GM12878 (cell line): ENCODE data around the gene GGCX. TPM values are rescaled to one million over a fixed set of nuclear protein-coding genes. Genes with fewer than 3 reads are reported as not detected.

Experiments
- BACH1 ChIP-seq: fragments of 450-650 bp; IDR thresholded peaks from 2 replicates; pipeline ENCODE4 v1.6.1; 2017; ENCODE audit warnings: mild to moderate bottlenecking, borderline replicate concordance
- ETV6 ChIP-seq, 2 experiments: fragments of 450-650 bp in 1 of 2; IDR thresholded peaks in 1 of 2; conservative IDR thresholded peaks in 1 of 2; 2 replicates each; pipeline ENCODE4 v1.6.1; 2014; ENCODE audit warnings: antibody characterized with exemption in 1 of 2, borderline replicate concordance in 1 of 2, low read depth in 1 of 2, mild to moderate bottlenecking in 1 of 2, moderate library complexity in 1 of 2
- EZH2 ChIP-seq: IDR thresholded peaks from 2 replicates; pipeline ENCODE4 v1.6.1; 2012; ENCODE audit warnings: low read depth, mild to moderate bottlenecking, control low read depth, inconsistent platforms, low read length, borderline replicate concordance; ENCODE audit not compliant: control insufficient read depth
- FOXM1 ChIP-seq: IDR thresholded peaks from 2 replicates; pipeline ENCODE4 v1.6.1; 2012; ENCODE audit warnings: low read depth, mild to moderate bottlenecking, inconsistent platforms, low read length, moderate library complexity
- HDAC6 ChIP-seq: fragments of 200-600 bp; sonication (generic); IDR thresholded peaks from one replicate; pipeline ENCODE4 v1.8.0; 2017; ENCODE audit warnings: antibody characterized with exemption; ENCODE audit not compliant: unreplicated experiment
- IKZF2 ChIP-seq, 2 experiments: fragments of 450-650 bp; IDR thresholded peaks; 2 replicates each; pipeline ENCODE4 v1.6.1; 2017; ENCODE audit warnings: mild to moderate bottlenecking in 2 of 2, moderate library complexity in 2 of 2
- KDM1A ChIP-seq: fragments of 200-600 bp; sonication (generic); IDR thresholded peaks from 2 replicates; pipeline ENCODE4 v1.6.1; 2016; ENCODE audit warnings: borderline replicate concordance
- LARP7 ChIP-seq: fragments of 450-650 bp; IDR thresholded peaks from 2 replicates; pipeline ENCODE4 v1.6.1; 2017; ENCODE audit warnings: mild to moderate bottlenecking
- MEF2A ChIP-seq: IDR thresholded peaks from 2 replicates; pipeline ENCODE4 v1.6.1; 2011; ENCODE audit warnings: low read depth, mild to moderate bottlenecking, low read length, moderate library complexity; ENCODE audit not compliant: insufficient read depth
- MXI1 ChIP-seq: fragments of 150-350 bp; IDR thresholded peaks from 2 replicates; pipeline ENCODE4 v1.6.1; 2011; ENCODE audit warnings: low read depth, mild to moderate bottlenecking, inconsistent platforms, low read length, improper control_type of control experiment
- NBN ChIP-seq: fragments of 450-650 bp; IDR thresholded peaks from 2 replicates; pipeline ENCODE4 v1.6.1; 2016
- NFIC ChIP-seq: IDR thresholded peaks from 2 replicates; pipeline ENCODE4 v1.6.1; 2012; ENCODE audit warnings: low read depth, mild to moderate bottlenecking, inconsistent platforms, low read length, moderate library complexity
- NR2C2 ChIP-seq: IDR thresholded peaks from 2 replicates; pipeline ENCODE4 v1.6.1; 2011; ENCODE audit warnings: borderline replicate concordance, low read depth; ENCODE audit not compliant: control insufficient read depth, insufficient read length
- PAX8 ChIP-seq: fragments of 450-650 bp; IDR thresholded peaks from 2 replicates; pipeline ENCODE4 v1.6.1; 2017; ENCODE audit warnings: mild to moderate bottlenecking, moderate library complexity
- POLR2A ChIP-seq: IDR thresholded peaks from 2 replicates; pipeline ENCODE4 v1.6.1; 2011; ENCODE audit warnings: low read depth, mild to moderate bottlenecking, low read length
- RB1 ChIP-seq: fragments of 450-650 bp; formaldehyde crosslinking; IDR thresholded peaks from 2 replicates; pipeline ENCODE4 v1.6.1; 2017; ENCODE audit warnings: mild to moderate bottlenecking, borderline replicate concordance
- TAF1 ChIP-seq: IDR thresholded peaks from 2 replicates; pipeline ENCODE4 v1.6.1; 2011; ENCODE audit warnings: mild to moderate bottlenecking, low read depth, low read length, borderline replicate concordance
- TCF12 ChIP-seq: IDR thresholded peaks from 2 replicates; pipeline ENCODE4 v1.6.1; 2011; ENCODE audit warnings: low read depth, mild to moderate bottlenecking, low read length
- WRNIP1 ChIP-seq: IDR thresholded peaks from 2 replicates; pipeline ENCODE4 v1.6.1; 2011; ENCODE audit warnings: low read depth, low read length, improper control_type of control experiment, borderline replicate concordance
- YBX1 ChIP-seq: fragments of 450-650 bp; IDR thresholded peaks from 2 replicates; pipeline ENCODE4 v1.6.1; 2016; ENCODE audit warnings: antibody characterized with exemption
- ZNF217 ChIP-seq: fragments of 450-650 bp; IDR thresholded peaks from 2 replicates; pipeline ENCODE4 v1.6.1; 2017; ENCODE audit warnings: antibody characterized with exemption, mild to moderate bottlenecking
- ZNF24 ChIP-seq: fragments of 450-650 bp; IDR thresholded peaks from 2 replicates; pipeline ENCODE4 v1.6.1; 2017; ENCODE audit warnings: antibody characterized with exemption, mild to moderate bottlenecking
- ZNF384 ChIP-seq: IDR thresholded peaks from 2 replicates; pipeline ENCODE4 v1.6.1; 2012; ENCODE audit warnings: low read depth, mild to moderate bottlenecking, low read length, improper control_type of control experiment, borderline replicate concordance
- polyA plus RNA-seq, 11 experiments: library from polyadenylated mRNA; depleted of rRNA in 4 of 11; unstranded in 6 of 11; stranded (reverse) in 5 of 11; fragments of >200 nt; fragmentation: Nextera tagmentation in 4 of 11; fragmentation: Illumina TruSeq in 1 of 11; extraction: Ambion mirVana in 4 of 11; extraction: Trizol in 1 of 11; gene quantifications; 1 replicate in 1 of 11; 2 replicates in 10 of 11; pipeline versions ENCODE4 v1.2.1 to v1.2.3, GENCODE V29; 2011 to 2016; ENCODE audit warnings: inconsistent platforms in 2 of 11, missing spikeins in 2 of 11, low read depth in 1 of 11
- total RNA-seq, 4 experiments: library from RNA; depleted of rRNA in 3 of 4; stranded (reverse); fragments of >200 nt in 3 of 4; fragmentation: Illumina TruSeq in 1 of 4; extraction: Trizol in 1 of 4; gene quantifications; 2 replicates each; pipeline versions ENCODE4 v1.2.1 to v1.2.3, GENCODE V29; 2013 to 2021
- TF ChIP-seq, protein P1 (sequence below): IDR thresholded peaks from 2 replicates; pipeline ENCODE4 v1.6.1; 2011; ENCODE audit warnings: low read depth, low read length, improper control_type of control experiment, borderline replicate concordance
- TF ChIP-seq, protein P2 (sequence below): fragments of 450-650 bp; IDR thresholded peaks from 2 replicates; pipeline ENCODE4 v1.6.1; 2017; ENCODE audit warnings: mild to moderate bottlenecking, moderate library complexity
- TF ChIP-seq, protein P3 (sequence below): fragments of 450-650 bp; IDR thresholded peaks from 2 replicates; pipeline ENCODE4 v1.6.1; 2014; ENCODE audit warnings: mild to moderate bottlenecking

The GGCX gene
- total and polyA plus RNA-seq, 10 of the 15 experiments (the other 5 are each of a cell fraction or from before 2014, with no cell fraction given): 18.1 to 52.7 (median 25.0) TPM

DNA sequence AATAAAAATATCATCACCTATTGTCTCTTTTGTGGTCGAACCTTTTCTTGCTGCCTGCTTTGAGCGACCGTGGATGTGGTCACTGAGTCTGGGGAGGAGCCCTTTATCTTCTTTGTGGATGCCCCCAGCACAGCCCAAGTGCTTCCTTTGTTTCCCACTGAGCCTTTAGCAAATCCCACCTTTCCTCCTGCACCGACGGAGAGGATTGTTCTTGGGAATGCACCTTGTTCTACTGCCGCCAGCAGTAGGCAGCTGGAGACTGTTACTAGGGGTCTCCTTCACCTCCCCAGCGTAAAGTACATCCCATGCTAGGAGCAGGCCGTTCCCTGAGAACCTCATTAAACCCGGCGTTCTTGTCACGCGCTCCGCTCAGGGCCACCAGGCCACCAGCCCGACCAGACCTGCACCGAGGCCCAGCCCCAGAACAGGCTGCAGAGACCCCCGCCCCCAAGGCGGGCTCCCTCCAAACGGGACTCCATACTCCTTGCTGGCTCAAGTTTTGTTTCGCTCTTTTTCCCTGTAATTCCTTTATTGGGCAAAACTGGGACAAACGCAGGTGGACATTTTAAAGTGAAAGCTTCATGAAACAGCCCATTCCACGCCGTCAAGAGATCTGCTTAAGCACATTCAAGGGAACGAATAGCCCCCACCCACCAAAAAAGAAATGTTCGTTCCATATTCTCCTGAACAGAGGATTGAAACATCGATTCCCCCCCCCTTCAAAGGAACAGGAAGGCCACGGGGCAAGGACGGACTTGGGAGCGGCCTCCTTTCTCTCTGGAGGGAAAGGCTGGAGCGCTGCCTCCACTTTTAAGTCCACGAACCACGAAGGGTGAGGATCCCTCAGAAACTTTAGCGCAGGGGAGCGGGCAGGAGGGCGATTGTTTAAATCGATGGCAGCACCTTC is 23.4 kb downstream of the GGCX start (continued):
- TF ChIP-seq NR2C2 (no peak), WRNIP1 (no peak), MEF2A (no peak), ETV6 (conservative IDR thresholded peaks at IDR 0.05 in 1 of 2, IDR thresholded peaks at IDR 0.05 in 1 of 2; ENCODE audit: borderline replicate concordance in 1 of 2, low read depth in 1 of 2) (no peak), TAF1 (peak; percentile 30; the same call in 1 of the 2 replicates), RB1 (no peak), KDM1A (no peak), NFIC (peak; percentile 32; the same call in 1 of the 2 replicates), BACH1 (0 out of 2 replicates have a peak, but pooled peaks have one; percentile 31), HDAC6 (peak; percentile 35), MXI1 (no peak), EZH2 (no peak), FOXM1 (peak; percentile 1; the same call in 1 of the 2 replicates), PAX8 (no peak), ZNF217 (no peak), NBN (no peak), ZNF24 (no peak), YBX1 (no peak), LARP7 (no peak), POLR2A (peak; percentile 67), ZNF384 (no peak), IKZF2 (IDR thresholded peaks at IDR 0.05) (peak in 1 of 2 experiments; percentile 41; a peak in 1 of 4 replicates), TCF12 (no peak)
- TF ChIP-seq, protein P1, sequence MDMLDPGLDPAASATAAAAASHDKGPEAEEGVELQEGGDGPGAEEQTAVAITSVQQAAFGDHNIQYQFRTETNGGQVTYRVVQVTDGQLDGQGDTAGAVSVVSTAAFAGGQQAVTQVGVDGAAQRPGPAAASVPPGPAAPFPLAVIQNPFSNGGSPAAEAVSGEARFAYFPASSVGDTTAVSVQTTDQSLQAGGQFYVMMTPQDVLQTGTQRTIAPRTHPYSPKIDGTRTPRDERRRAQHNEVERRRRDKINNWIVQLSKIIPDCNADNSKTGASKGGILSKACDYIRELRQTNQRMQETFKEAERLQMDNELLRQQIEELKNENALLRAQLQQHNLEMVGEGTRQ: no peak
- TF ChIP-seq, protein P2, sequence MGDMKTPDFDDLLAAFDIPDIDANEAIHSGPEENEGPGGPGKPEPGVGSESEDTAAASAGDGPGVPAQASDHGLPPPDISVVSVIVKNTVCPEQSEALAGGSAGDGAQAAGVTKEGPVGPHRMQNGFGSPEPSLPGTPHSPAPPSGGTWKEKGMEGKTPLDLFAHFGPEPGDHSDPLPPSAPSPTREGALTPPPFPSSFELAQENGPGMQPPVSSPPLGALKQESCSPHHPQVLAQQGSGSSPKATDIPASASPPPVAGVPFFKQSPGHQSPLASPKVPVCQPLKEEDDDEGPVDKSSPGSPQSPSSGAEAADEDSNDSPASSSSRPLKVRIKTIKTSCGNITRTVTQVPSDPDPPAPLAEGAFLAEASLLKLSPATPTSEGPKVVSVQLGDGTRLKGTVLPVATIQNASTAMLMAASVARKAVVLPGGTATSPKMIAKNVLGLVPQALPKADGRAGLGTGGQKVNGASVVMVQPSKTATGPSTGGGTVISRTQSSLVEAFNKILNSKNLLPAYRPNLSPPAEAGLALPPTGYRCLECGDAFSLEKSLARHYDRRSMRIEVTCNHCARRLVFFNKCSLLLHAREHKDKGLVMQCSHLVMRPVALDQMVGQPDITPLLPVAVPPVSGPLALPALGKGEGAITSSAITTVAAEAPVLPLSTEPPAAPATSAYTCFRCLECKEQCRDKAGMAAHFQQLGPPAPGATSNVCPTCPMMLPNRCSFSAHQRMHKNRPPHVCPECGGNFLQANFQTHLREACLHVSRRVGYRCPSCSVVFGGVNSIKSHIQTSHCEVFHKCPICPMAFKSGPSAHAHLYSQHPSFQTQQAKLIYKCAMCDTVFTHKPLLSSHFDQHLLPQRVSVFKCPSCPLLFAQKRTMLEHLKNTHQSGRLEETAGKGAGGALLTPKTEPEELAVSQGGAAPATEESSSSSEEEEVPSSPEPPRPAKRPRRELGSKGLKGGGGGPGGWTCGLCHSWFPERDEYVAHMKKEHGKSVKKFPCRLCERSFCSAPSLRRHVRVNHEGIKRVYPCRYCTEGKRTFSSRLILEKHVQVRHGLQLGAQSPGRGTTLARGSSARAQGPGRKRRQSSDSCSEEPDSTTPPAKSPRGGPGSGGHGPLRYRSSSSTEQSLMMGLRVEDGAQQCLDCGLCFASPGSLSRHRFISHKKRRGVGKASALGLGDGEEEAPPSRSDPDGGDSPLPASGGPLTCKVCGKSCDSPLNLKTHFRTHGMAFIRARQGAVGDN: 0 out of 2 replicates have a peak, but pooled peaks have one; percentile 15
- TF ChIP-seq, protein P3, sequence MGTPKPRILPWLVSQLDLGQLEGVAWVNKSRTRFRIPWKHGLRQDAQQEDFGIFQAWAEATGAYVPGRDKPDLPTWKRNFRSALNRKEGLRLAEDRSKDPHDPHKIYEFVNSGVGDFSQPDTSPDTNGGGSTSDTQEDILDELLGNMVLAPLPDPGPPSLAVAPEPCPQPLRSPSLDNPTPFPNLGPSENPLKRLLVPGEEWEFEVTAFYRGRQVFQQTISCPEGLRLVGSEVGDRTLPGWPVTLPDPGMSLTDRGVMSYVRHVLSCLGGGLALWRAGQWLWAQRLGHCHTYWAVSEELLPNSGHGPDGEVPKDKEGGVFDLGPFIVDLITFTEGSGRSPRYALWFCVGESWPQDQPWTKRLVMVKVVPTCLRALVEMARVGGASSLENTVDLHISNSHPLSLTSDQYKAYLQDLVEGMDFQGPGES: no peak
